ENCODE data around the gene PLPPR5. TPM values are rescaled to one million over a fixed set of nuclear protein-coding genes. Genes with fewer than 3 reads are reported as not detected.

Gene PLPPR5
- total and polyA plus RNA-seq, 9 of the 15 experiments (the other 6 are each of a cell fraction or from before 2014, with no cell fraction given) = not detected

- CTCF ChIA-PET (ENCODE audit: low intra/inter-chr PET ratio) = no interaction called here
- DNase-seq (ENCODE audit: extremely low read depth in 1 of 4, low spot score in 3 of 4) (no peak), FAIRE-seq (no peak), ATAC-seq (no peak)
- no peaks in the 10 kb centered on the region for H3K27me3 ChIP-seq (ENCODE audit: control insufficient read depth in 2 of 2, insufficient read depth in 2 of 2, low read length in 2 of 2)
- no peak overlapping the region for H3K4me2 ChIP-seq (ENCODE audit: insufficient read depth, low read length)
- H3K4me1 ChIP-seq (replicated peaks in 1 of 2; ENCODE audit: control insufficient read depth in 2 of 2, insufficient read depth in 2 of 2, low read length in 2 of 2) = no peaks in the 10 kb centered on the region
- H3K9me3 ChIP-seq (replicated peaks; ENCODE audit: control insufficient read depth, insufficient read depth, low read depth, low read length) = no peaks in the 10 kb centered on the region
- no peaks in the 10 kb centered on the region for H4K20me1 ChIP-seq (replicated peaks; ENCODE audit: control insufficient read depth, insufficient read depth, low read length)
- no peaks in the 10 kb centered on the region for H3K36me3 ChIP-seq (ENCODE audit: control insufficient read depth, insufficient read depth, low read length)
- no peaks in the 10 kb centered on the region for H3K9me1 ChIP-seq (ENCODE audit: control insufficient read depth, insufficient read depth, low read length)
- POLR2A ChIA-PET = no interaction called here
- BruUV-seq (replicated peaks) = no TSS peak
- in situ Hi-C loops (cut with MboI) = no loop called here
- H3K9ac ChIP-seq (ENCODE audit: insufficient read depth in 1 of 2, low read depth in 2 of 2, low read length in 2 of 2) = no peak overlapping the region
- no peak overlapping the region for H3K4me3 ChIP-seq
- H2AFZ ChIP-seq (ENCODE audit: low read depth, low read length) = no peak overlapping the region
- intact Hi-C loops (cut with micrococcal nuclease) = no loop called here
- WGBS (ENCODE audit: insufficient coverage, low coverage, missing lambda C conversion rate) = 0% methylated on average over 1 of the region's 1 CpG
- no peak overlapping the region for H3K27ac ChIP-seq (ENCODE audit: extremely low read depth, low read depth, low read length)
- H3K79me2 ChIP-seq (ENCODE audit: control insufficient read depth, insufficient read depth, low read length) = no peaks in the 10 kb centered on the region
- TF ChIP-seq ZKSCAN3 (CRISPR knock-in tag; IDR thresholded peaks at IDR 0.05) = no peak
- no peak for TF ChIP-seq CBFA2T3 (IDR thresholded peaks at IDR 0.05)
- TF ChIP-seq TRIM25 (IDR thresholded peaks at IDR 0.05; ENCODE audit: borderline replicate concordance) = no peak
- TF ChIP-seq NR0B1 (IDR thresholded peaks at IDR 0.05; ENCODE audit: partially characterized antibody) = no peak
- TF ChIP-seq JUN (IDR thresholded peaks at IDR 0.05; ENCODE audit: borderline replicate concordance, low read depth, low read length) = no peak
- no peak for TF ChIP-seq JUN (CRISPR knock-in tag; IDR thresholded peaks at IDR 0.05; ENCODE audit: borderline replicate concordance)
- no peak for TF ChIP-seq ARID3B (CRISPR knock-in tag; IDR thresholded peaks at IDR 0.05; ENCODE audit: borderline replicate concordance)
- no peak for TF ChIP-seq ZNF707 (CRISPR knock-in tag; conservative IDR thresholded peaks at IDR 0.05)
- no peak for TF ChIP-seq ZNF133 (CRISPR knock-in tag; IDR thresholded peaks at IDR 0.05)
- no peak for TF ChIP-seq NRF1 (conservative IDR thresholded peaks at IDR 0.05 in 1 of 2, IDR thresholded peaks at IDR 0.05 in 1 of 2)
- TF ChIP-seq ZNF507 (tag; conservative IDR thresholded peaks at IDR 0.05) = no peak
- no peak for TF ChIP-seq ZNF561 (CRISPR knock-in tag; conservative IDR thresholded peaks at IDR 0.05)
- TF ChIP-seq TBP (optimal IDR thresholded peaks at IDR 0.05; ENCODE audit: low read depth, low read length) = no peak
- no peak for TF ChIP-seq NEUROD1 (IDR thresholded peaks at IDR 0.05; ENCODE audit: borderline replicate concordance, low read depth, low read length, partially characterized antibody)
- TF ChIP-seq ZFP30 (CRISPR knock-in tag; IDR thresholded peaks at IDR 0.05; ENCODE audit: borderline replicate concordance) = no peak
- no peak for TF ChIP-seq SREBF2 (CRISPR knock-in tag; IDR thresholded peaks at IDR 0.05)
- TF ChIP-seq TCF7 (IDR thresholded peaks at IDR 0.05; ENCODE audit: borderline replicate concordance) = no peak
- TF ChIP-seq NCOA2 (IDR thresholded peaks at IDR 0.05; ENCODE audit: partially characterized antibody in 2 of 2) = no peak
- no peak for TF ChIP-seq ARID3A (IDR thresholded peaks at IDR 0.05; ENCODE audit: borderline replicate concordance, low read depth, low read length)
These were observed 15.1 kb downstream of the PLPPR5 start for GRCh38 chr1:98989556-98989907.
